ENCODE measurements around the gene CCDC82. TPM values are rescaled to one million over a fixed set of nuclear protein-coding genes. Genes with fewer than 3 reads are reported as not detected.

Gene CCDC82
- total RNA-seq, 2 donors from 2014 or later: 18.9 to 44.8 TPM

GRCh38 chr11:96329855-96330510, 59.7 kb downstream of the CCDC82 start:
- ATAC-seq: no peak
- no peak overlapping the region for H3K27ac ChIP-seq
- H3K4me1 ChIP-seq: peaks cover 21% of the 10 kb centered on the region
- no peak for DNase-seq
- 65 to 72% methylated on average over 3 of the region's 3 CpGs for WGBS, 2 donors
- no peaks in the 10 kb centered on the region for H3K9me3 ChIP-seq
- no peaks in the 10 kb centered on the region for H3K36me3 ChIP-seq (replicated peaks in 1 of 2; ENCODE audit: insufficient read depth in 1 of 2, low read depth in 2 of 2)
- no peak overlapping the region for H3K4me3 ChIP-seq
- TF ChIP-seq CTCF (IDR thresholded peaks at IDR 0.05) (no peak), POLR2A (IDR thresholded peaks at IDR 0.05) (no peak)
- intact Hi-C loops (cut with DNase I): loop anchor here (10.0 kb wide), 1 partner anchor 45 kb away; no protein-coding TSS in a partner anchor
- H3K27me3 ChIP-seq: no peaks in the 10 kb centered on the region

GRCh38 chr11:96329419-96329818, 60.3 kb downstream of the CCDC82 start:
- no peak overlapping the region for H3K4me3 ChIP-seq
- WGBS, 2 donors: 81 to 90% methylated on average over 1 of the region's 1 CpG
- H3K36me3 ChIP-seq (replicated peaks in 1 of 2; ENCODE audit: insufficient read depth in 1 of 2, low read depth in 2 of 2): no peaks in the 10 kb centered on the region
- DNase-seq: no peak
- TF ChIP-seq POLR2A (IDR thresholded peaks at IDR 0.05): no peak
- TF ChIP-seq CTCF (IDR thresholded peaks at IDR 0.05): no peak
- no peaks in the 10 kb centered on the region for H3K9me3 ChIP-seq
- peaks cover 25% of the 10 kb centered on the region for H3K4me1 ChIP-seq
- intact Hi-C loops (cut with DNase I): no loop called here
- no peak for ATAC-seq
- no peak overlapping the region for H3K27ac ChIP-seq
- H3K27me3 ChIP-seq: no peaks in the 10 kb centered on the region

DNA sequence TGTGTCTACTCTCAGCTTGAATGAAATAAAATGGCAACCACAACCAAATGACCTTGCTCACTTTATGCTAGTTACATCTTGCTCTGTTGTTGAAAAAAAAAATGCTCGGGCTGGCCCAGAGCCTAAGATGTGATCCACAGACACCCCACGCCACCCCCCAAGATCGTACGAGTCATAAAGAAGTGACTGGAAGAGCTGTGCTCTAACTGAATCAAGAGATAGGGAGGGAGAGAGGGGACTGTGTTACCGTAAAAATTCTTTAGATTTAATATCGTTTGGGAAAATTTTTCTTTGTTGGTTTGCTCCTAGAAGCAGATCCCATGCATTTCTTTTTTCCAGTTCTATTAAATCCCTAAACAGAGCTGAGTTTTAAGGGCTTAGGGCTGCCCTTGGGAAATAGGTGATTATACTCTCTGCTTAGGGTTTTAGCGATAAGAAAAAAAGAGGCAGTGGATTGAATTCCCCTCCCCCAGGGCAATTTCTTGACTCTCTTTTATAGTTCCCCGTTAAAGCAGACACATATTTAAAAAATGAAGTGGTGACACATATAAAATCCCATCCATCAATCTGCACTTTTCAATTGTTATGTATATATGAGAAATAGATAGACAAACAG, 61.2 kb downstream of the CCDC82 start:
- H3K4me3 ChIP-seq: no peak overlapping the region
- DNase-seq (no peak), ATAC-seq (no peak)
- no peak overlapping the region for H3K27ac ChIP-seq
- TF ChIP-seq CTCF (IDR thresholded peaks at IDR 0.05): no peak
- no peak for TF ChIP-seq POLR2A (IDR thresholded peaks at IDR 0.05)
- H3K9me3 ChIP-seq: no peaks in the 10 kb centered on the region
- H3K27me3 ChIP-seq: no peaks in the 10 kb centered on the region
- no peaks in the 10 kb centered on the region for H3K36me3 ChIP-seq (replicated peaks in 1 of 2; ENCODE audit: insufficient read depth in 1 of 2, low read depth in 2 of 2)
- H3K4me1 ChIP-seq: peaks cover 25% of the 10 kb centered on the region
- 66 to 68% methylated on average over 8 of the region's 8 CpGs for WGBS, 2 donors
- intact Hi-C loops (cut with DNase I): no loop called here

DNA sequence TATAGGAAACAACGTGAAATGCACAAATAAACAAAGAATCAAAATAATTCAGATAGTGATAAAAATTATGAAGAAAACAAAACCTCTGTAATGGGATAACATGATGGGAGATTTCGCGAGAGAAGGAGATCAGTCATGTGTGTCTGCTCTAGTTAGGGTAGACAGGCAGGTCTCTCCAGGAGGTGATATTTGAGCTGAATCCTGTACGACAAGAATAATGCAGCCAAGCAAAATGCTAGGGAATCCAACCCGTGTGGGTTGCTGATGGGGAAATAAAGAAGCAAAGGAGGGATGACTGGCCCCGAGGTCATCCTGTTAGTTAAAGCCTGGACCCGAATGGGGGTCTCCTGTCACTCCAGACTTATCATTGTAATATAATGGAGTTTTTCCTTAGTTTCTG, 62.8 kb downstream of the CCDC82 start:
- H3K4me1 ChIP-seq: peaks cover 14% of the 10 kb centered on the region
- H3K4me3 ChIP-seq: no peak overlapping the region
- no peaks in the 10 kb centered on the region for H3K9me3 ChIP-seq
- intact Hi-C loops (cut with DNase I): no loop called here
- no peaks in the 10 kb centered on the region for H3K36me3 ChIP-seq (replicated peaks in 1 of 2; ENCODE audit: insufficient read depth in 1 of 2, low read depth in 2 of 2)
- H3K27ac ChIP-seq: no peak overlapping the region
- no peak for ATAC-seq
- 75% methylated on average over 7 of the region's 7 CpGs for WGBS, 2 donors
- TF ChIP-seq CTCF (IDR thresholded peaks at IDR 0.05) (no peak), POLR2A (IDR thresholded peaks at IDR 0.05) (no peak)
- no peaks in the 10 kb centered on the region for H3K27me3 ChIP-seq
- DNase-seq: no peak

GRCh38 chr11:96324912-96325311, 64.8 kb downstream of the CCDC82 start:
- no peaks in the 10 kb centered on the region for H3K27me3 ChIP-seq
- no peak overlapping the region for H3K4me3 ChIP-seq
- intact Hi-C loops (cut with DNase I): no loop called here
- 7% methylated on average over 1 of the region's 1 CpG for WGBS, 2 donors
- TF ChIP-seq POLR2A (IDR thresholded peaks at IDR 0.05): no peak
- TF ChIP-seq CTCF (IDR thresholded peaks at IDR 0.05): no peak
- peaks cover 13% of the 10 kb centered on the region for H3K4me1 ChIP-seq
- H3K9me3 ChIP-seq: no peaks in the 10 kb centered on the region
- H3K27ac ChIP-seq: peak overlapping the region in 2 of 4 donors; percentile 55 to 68
- no peaks in the 10 kb centered on the region for H3K36me3 ChIP-seq (replicated peaks in 1 of 2; ENCODE audit: insufficient read depth in 1 of 2, low read depth in 2 of 2)
- peak; percentile 78 for ATAC-seq
- DNase-seq: no peak

All from body of pancreas (tissue), 4 donors.